ENCODE data around the gene GALNTL6. TPM values are rescaled to one million over a fixed set of nuclear protein-coding genes. Genes with fewer than 3 reads are reported as not detected.

Gene GALNTL6
- total and polyA plus RNA-seq, 2 of the 4 experiments (the other 2 are of a cell fraction): under 0.01 TPM; not detected in 1

DNA sequence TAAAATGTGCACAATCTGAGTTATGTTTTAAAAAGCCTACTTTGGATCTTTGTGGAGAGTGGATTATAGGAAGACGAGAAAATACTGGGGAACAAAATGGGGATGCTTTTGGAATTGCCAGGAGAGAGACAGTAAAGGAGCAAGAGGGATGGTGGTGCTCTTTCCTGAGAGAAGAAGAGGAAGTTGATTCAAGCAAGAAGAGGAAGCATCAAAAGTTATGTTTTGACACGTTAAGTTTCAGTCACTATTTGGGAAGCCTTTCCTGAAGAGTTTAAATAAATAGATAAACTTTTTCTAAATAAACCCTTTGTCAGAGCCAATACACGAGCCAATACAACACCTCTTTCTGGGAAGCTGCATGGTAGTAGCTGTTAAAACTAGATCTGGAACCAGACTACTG, 394.1 kb downstream of the GALNTL6 start:
- ATAC-seq (ENCODE audit: low read depth): no peak
- Histone ChIP-seq H3K4me2 (ENCODE audit: low read depth, low read length) (no peak overlapping the region), H3K9me1 (ENCODE audit: insufficient read depth, low read length) (no peaks in the 10 kb centered on the region), H2BK15ac (ENCODE audit: low read depth, low read length) (no peak overlapping the region), H3K79me1 (ENCODE audit: low read depth in 1 of 2, low read length in 2 of 2) (no peaks in the 10 kb centered on the region), H3K18ac (ENCODE audit: low read depth, low read length) (no peak overlapping the region), H4K91ac (ENCODE audit: insufficient read depth, low read depth, low read length) (no peak overlapping the region), H4K20me1 (ENCODE audit: insufficient read depth, low read length) (no peaks in the 10 kb centered on the region), H4K8ac (ENCODE audit: low read depth in 2 of 2, low read length in 2 of 2) (no peak overlapping the region), H3K4me1 (ENCODE audit: control insufficient read depth, insufficient read depth, low read length) (no peaks in the 10 kb centered on the region), H2BK120ac (ENCODE audit: low read depth, low read length) (no peak overlapping the region), H3K27ac (ENCODE audit: insufficient read depth, low read length) (no peak overlapping the region), H3K36me3 (ENCODE audit: control insufficient read depth, insufficient read depth, low read length) (no peaks in the 10 kb centered on the region), H3K9me3 (ENCODE audit: control insufficient read depth, insufficient read depth, low read length) (0 out of 2 replicates have a peak, but pooled peaks cover 2% of the 10 kb centered on the region), H3K4ac (ENCODE audit: low read depth, low read length) (no peak overlapping the region), H3K27me3 (ENCODE audit: control insufficient read depth, insufficient read depth, low read length) (no peaks in the 10 kb centered on the region), H2AK9ac (replicated peaks; ENCODE audit: low read depth, low read length, poor library complexity) (no peak overlapping the region), H3K23ac (ENCODE audit: low read depth, low read length) (no peak overlapping the region), H3K9ac (ENCODE audit: low read depth, low read length) (no peak overlapping the region), H2AFZ (replicated peaks; ENCODE audit: low read length, poor library complexity) (no peak overlapping the region), H2BK5ac (ENCODE audit: low read depth, low read length, poor library complexity, severe bottlenecking) (no peak overlapping the region), H4K5ac (ENCODE audit: low read depth, low read length) (no peak overlapping the region), H2AK5ac (ENCODE audit: low read depth, low read length) (no peak overlapping the region), H2BK20ac (ENCODE audit: low read depth, low read length) (no peak overlapping the region), H3K56ac (ENCODE audit: extremely low read depth, insufficient read depth, low read length) (no peak overlapping the region), H3K4me3 (ENCODE audit: insufficient read depth, low read depth, low read length) (no peak overlapping the region), H3K14ac (replicated peaks; ENCODE audit: low read depth, low read length) (no peak overlapping the region)
- dilution Hi-C loops (cut with HindIII; ENCODE audit: low sequenced_read_pairs, unreplicated experiment): no loop called here
- in situ Hi-C loops (cut with MboI; ENCODE audit: low sequenced_read_pairs): no loop called here
- ChIA-PET CTCF (no interaction called here), POLR2A (ENCODE audit: unreplicated experiment) (no interaction called here)
- no TSS peak for BruUV-seq (replicated peaks)
- TF ChIP-seq MAZ (IDR thresholded peaks at IDR 0.05; ENCODE audit: borderline replicate concordance, low read depth, low read length) (no peak), FOS (IDR thresholded peaks at IDR 0.05; ENCODE audit: low read depth, low read length) (no peak), RFX5 (IDR thresholded peaks at IDR 0.05; ENCODE audit: low read depth, low read length) (no peak), CTCF (conservative IDR thresholded peaks at IDR 0.05; ENCODE audit: low read depth, low read length) (no peak), NFE2L2 (IDR thresholded peaks at IDR 0.05; ENCODE audit: low read depth, low read length) (no peak), ELK1 (IDR thresholded peaks at IDR 0.05; ENCODE audit: borderline replicate concordance, low read depth, low read length) (no peak), CEBPB (IDR thresholded peaks at IDR 0.05; ENCODE audit: low read depth, low read length) (no peak), USF2 (IDR thresholded peaks at IDR 0.05; ENCODE audit: low read depth, low read length) (no peak), RAD21 (IDR thresholded peaks at IDR 0.05; ENCODE audit: low read length) (no peak), RCOR1 (IDR thresholded peaks at IDR 0.05; ENCODE audit: insufficient replicate concordance, low read length) (no peak), MXI1 (IDR thresholded peaks at IDR 0.05; ENCODE audit: borderline replicate concordance, low read depth, low read length) (no peak)
- intact Hi-C loops (cut with micrococcal nuclease): no loop called here
- WGBS, 2 experiments (ENCODE audit: extremely low coverage in 2 of 2, insufficient read length in 1 of 2): 33% methylated on average over 1 of the region's 3 CpGs; no CpG with 5 or more reads in 1 of the 2 experiments
- no peak for DNase-seq
